Measurements from ENCODE around the gene UBAC2.

UBAC2 gene

DNA sequence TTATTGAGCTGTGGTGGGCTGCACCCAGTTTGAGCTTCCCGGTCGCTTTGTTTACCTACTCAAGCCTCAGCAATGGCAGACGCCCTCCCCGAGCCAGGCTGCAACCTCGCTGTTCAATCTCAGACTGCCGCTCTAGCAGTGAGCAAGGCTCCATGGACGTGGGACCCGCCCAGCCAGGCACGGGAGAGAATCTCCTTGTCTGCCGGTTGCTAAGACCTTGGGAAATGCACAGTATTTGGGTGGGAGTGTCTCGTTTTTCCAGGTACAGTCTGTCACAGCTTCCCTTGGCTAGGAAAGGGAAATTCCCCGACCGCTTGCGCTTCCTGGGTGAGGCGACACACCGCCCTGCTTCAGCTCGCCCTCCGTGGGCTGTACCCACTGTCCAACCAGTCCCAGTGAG lies 27.7 kb upstream of the UBAC2 start:
- CTCF ChIA-PET = interaction anchor here (1.3 to 11.4 kb wide), 2 partner anchors 82 to 94 kb away, joined by 4 to 282 read pairs; no protein-coding TSS in a partner anchor
- H3K4me3 Mint-ChIP-seq = no peak overlapping the region
- H3K27ac Mint-ChIP-seq = no peak overlapping the region
- H3K36me3 Mint-ChIP-seq = no peaks in the 10 kb centered on the region
- peaks cover 14% of the 10 kb centered on the region for H3K4me1 Mint-ChIP-seq
- no peak for DNase-seq
- no peaks in the 10 kb centered on the region for H3K9me3 Mint-ChIP-seq
- H3K27me3 Mint-ChIP-seq = peaks cover 29% of the 10 kb centered on the region

DNA sequence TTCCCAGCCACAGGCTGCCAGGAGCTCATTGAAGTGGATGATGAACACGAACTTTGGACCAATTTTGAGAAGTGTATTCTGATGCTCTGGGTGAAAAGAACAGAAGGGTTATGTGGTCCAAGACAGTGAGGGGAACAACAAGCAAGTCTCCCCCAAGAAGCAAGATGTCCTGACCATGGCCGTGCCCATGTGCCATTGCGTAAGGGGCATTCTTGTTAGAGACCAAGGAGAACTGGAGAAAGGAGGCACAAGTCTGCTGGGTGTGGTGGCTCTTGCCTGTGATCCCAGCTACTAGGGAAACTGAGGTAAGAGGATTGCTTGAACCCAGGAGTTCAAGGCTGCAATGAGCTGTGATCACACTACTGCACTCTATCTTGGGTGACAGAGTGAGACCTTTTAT lies 27.0 kb upstream of the UBAC2 start:
- Mint-ChIP-seq H3K36me3 (no peaks in the 10 kb centered on the region), H3K27ac (no peak overlapping the region), H3K9me3 (no peaks in the 10 kb centered on the region), H3K4me3 (no peak overlapping the region), H3K4me1 (peaks cover 21% of the 10 kb centered on the region), H3K27me3 (peaks cover 28% of the 10 kb centered on the region)
- no peak for DNase-seq
- CTCF ChIA-PET = interaction anchor here (1.3 to 11.4 kb wide), 2 partner anchors 82 to 93 kb away, joined by 4 to 282 read pairs; no protein-coding TSS in a partner anchor

DNA sequence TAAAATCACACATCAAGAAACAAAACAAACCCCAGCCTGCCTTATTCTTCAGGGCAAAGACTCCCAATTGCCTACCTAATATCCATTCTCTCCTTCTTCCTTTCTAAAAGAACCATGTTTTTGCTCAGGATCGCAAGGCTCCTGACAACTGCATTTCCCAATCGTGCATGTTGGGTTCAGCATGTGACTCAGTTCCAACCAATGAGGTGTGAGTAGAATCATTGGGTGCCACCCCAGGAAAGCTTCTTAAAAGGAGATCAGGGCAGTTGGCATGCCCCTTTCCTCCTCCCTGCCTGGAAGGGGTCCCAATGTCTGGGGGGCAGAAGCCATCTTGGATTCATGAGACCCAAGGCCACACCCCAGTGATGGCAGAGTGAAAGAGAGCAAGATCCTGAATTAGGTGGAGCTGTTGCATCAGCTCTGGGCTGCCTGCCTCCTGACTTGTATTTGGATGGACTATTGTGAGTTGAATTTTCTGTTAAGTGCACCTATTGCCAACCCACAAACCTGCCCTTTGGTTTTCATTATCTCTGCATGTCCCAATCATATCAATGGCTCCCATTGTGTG lies 26.0 kb upstream of the UBAC2 start:
- H3K27ac Mint-ChIP-seq = no peak overlapping the region
- no peaks in the 10 kb centered on the region for H3K9me3 Mint-ChIP-seq
- peaks cover 31% of the 10 kb centered on the region for H3K4me1 Mint-ChIP-seq
- H3K4me3 Mint-ChIP-seq = no peak overlapping the region
- CTCF ChIA-PET = interaction anchor here (0.9 to 11.4 kb wide), 3 partner anchors 11 to 305 kb away, joined by 3 to 282 read pairs (median 15); no protein-coding TSS in a partner anchor
- no peaks in the 10 kb centered on the region for H3K36me3 Mint-ChIP-seq
- peaks cover 28% of the 10 kb centered on the region for H3K27me3 Mint-ChIP-seq
- no peak for DNase-seq

DNA sequence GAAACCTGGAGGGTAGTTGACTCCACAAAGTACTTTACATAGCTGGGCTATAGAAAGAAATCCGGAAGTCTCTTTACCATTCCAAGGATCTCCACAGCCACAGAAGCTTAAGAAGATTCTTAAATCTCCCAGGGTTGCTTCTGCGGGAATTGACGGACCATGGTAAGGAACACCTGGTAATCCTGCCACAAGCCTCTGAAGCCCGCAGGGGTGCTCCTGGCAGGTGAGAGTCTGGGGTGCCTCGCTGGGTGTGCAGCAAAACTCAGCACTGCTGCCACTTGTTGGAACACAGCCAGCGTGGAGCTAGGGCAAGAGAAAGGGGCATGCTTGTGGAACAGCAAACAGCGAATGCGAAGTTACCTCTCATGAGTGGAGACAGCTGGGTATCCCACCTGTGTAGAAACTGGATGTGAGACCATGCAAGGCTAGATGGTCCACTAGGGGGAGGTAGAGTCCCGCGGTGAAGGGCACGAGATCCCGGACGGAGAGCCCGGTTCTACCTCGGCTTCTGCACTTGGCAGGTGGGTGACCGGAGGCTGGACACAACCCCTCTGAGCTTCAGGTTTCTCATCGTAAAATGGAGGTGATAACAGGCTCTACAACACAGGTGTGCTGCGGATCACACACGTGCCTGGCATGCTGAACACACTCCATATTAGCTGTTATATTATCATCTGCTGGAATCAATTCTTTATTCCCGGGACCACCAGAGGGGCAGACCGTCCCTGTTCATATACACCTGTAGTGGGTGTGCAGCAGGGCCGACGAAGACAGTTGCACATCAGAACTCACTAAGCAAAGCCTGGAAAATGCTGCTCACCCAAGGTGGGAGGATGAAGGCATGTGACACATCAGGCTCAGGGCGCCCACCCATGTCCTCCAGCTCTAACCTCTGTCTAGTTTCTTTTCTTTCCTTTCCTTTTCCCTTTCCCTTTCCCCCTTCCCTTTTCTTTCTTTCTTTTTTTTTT lies 24.1 kb upstream of the UBAC2 start:
- peaks cover 6% of the 10 kb centered on the region for H3K36me3 Mint-ChIP-seq
- H3K4me3 Mint-ChIP-seq = no peak overlapping the region
- H3K27ac Mint-ChIP-seq = peak overlapping the region; percentile 77

DNA sequence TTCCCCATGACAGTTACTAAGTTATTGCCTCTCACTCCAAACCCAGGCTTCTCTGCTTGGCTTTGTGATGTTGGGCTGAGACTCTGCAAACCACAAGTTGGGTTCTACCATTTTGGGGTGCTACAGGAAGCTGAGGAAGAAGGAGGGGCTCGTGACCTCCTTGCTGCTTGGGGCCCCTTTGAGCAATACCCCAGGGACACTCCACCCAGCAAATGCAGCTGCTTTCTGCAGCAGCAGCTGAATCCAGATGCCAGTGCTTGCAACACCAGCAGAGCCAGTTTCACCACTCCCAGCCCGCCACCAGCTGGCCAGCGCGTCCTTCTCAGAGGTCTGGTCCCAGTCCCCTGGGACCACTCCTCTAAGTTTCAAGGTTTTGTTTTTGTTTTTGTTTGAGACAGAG lies 22.0 kb upstream of the UBAC2 start:
- no peak overlapping the region for H3K4me3 Mint-ChIP-seq
- CTCF ChIA-PET = interaction anchor here (1.2 to 11.4 kb wide), 2 partner anchors 18 to 88 kb away, joined by 3 to 282 read pairs; no protein-coding TSS in a partner anchor
- peaks cover 17% of the 10 kb centered on the region for H3K27me3 Mint-ChIP-seq
- peaks cover 12% of the 10 kb centered on the region for H3K36me3 Mint-ChIP-seq
- H3K4me1 Mint-ChIP-seq = peaks cover 42% of the 10 kb centered on the region
- peaks cover 14% of the 10 kb centered on the region for H3K9me3 Mint-ChIP-seq
- peak overlapping the region; percentile 72 for H3K27ac Mint-ChIP-seq
- DNase-seq = peak; percentile 31

More for the DNA sequence above, 24.1 kb upstream of the UBAC2 start:
- CTCF ChIA-PET = interaction anchor here (0.6 to 11.4 kb wide), 42 partner anchors 9 to 334 kb away, joined by 3 to 282 read pairs (median 4); partner anchors contain the start of genes GPR18 and UBAC2
- Mint-ChIP-seq H3K4me1 (peaks cover 42% of the 10 kb centered on the region), H3K27me3 (peaks cover 28% of the 10 kb centered on the region), H3K9me3 (peaks cover 9% of the 10 kb centered on the region)
- peak; percentile 85 for DNase-seq

DNA sequence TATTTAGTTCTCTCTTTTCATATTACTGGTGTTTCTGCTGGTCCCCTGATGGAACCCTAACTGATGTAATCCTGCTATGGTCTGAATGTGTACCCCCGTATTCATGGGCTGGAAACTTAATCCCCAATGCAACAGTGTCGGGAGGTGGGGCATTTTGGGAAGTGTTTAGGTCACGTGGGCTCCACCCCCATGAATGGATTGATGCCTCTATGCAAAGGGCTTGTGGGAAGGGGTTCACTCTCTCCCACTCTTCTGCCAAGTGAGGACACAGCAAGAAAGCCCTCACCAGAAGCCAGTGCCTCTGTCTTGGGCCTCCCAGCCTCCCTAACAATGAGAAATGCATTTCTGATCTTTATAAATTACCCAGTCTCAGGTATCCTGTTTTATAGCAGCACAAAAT lies 21.2 kb upstream of the UBAC2 start:
- H3K36me3 Mint-ChIP-seq = peaks cover 14% of the 10 kb centered on the region
- peaks cover 15% of the 10 kb centered on the region for H3K9me3 Mint-ChIP-seq
- peaks cover 42% of the 10 kb centered on the region for H3K4me1 Mint-ChIP-seq
- H3K4me3 Mint-ChIP-seq = no peak overlapping the region
- CTCF ChIA-PET = interaction anchor here (1.2 to 11.4 kb wide), 4 partner anchors 14 to 88 kb away, joined by 3 to 282 read pairs (median 4); no protein-coding TSS in a partner anchor
- no peak for DNase-seq
- H3K27me3 Mint-ChIP-seq = peaks cover 13% of the 10 kb centered on the region
- H3K27ac Mint-ChIP-seq = no peak overlapping the region

DNA sequence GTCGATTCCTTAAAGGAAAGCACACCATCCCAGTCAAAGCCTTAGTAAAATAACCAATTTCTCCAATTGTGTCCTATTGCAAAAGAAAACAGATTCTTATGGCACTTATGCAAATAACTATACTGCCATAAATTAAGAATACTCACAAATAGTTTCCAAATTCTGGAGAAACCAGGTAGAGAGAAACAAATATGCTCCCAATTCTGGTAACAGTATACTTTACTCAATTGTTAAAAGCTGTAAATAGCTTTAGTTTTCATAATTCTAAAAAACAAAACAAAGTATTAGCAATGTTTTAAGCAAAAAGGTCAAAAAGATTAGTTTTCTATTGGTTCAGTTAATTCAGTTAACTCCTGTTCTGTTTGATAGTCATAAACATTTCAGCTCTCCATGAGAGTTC lies 18.2 kb upstream of the UBAC2 start:
- Mint-ChIP-seq H3K4me1 (peaks cover 33% of the 10 kb centered on the region), H3K9me3 (peaks cover 15% of the 10 kb centered on the region), H3K4me3 (no peak overlapping the region), H3K27me3 (peaks cover 4% of the 10 kb centered on the region), H3K36me3 (peaks cover 14% of the 10 kb centered on the region), H3K27ac (no peak overlapping the region)
- CTCF ChIA-PET = interaction anchor here (1.4 to 1.6 kb wide), 2 partner anchors 84 to 257 kb away, joined by 3 to 7 read pairs; no protein-coding TSS in a partner anchor
- no peak for DNase-seq

DNA sequence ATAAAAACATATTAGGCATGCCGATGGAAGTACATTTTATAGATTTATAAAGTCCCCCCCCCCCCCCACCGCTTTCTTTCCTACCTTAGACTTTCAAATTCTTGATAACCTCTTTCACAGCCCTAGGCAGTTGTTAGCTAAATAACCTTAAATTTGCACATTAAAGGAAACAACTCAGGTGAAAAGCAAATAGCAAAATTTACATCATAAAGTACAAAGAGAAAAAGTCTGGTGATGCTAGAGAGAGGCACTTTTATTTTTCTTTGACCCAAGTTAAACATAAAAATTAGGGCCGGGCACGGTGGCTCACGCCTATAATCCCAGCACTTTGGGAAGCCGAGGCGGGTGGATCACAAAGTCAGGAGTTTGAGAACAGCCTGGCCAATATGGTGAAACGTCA lies 15.0 kb upstream of the UBAC2 start:
- H3K27ac Mint-ChIP-seq = no peak overlapping the region

DNA sequence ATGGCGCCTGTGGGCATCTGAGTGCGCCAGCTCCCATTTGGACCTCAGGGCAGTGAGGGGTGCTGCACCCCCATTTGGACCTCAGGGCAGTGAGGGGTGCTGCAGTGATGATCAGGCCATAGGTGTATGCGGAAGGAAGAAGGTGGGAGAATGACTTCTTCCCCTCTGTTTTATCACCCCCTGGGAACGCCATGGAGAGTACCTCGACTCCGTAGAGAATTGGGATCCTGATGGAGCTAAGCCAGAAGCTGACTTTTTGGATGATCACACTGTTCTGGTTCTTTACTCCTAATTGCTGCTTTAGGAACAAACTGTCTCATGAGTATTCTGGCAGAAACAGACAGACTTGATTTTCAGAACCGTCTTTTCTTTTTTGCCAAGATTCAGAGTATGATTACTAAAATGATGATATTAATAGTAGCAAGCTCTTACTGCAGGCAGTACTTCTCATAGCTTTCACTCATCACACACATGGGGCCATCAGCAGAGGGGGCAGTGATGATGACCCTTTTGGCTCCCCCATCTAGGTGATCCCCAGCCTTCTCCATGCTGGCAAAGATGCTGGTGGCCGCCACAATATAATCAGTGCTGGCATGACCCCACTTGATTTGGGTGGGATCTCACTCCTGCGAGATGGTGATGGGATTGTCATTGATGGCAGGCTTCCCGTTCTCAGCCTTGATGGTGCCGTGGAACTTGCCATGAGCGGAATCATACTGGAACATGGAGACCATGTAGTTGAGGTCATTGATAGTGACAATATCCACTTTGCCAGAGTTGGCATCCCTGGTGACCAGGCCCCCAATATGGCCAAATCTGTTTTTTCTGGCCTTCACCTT lies 10.3 kb upstream of the UBAC2 start:
- H3K27ac Mint-ChIP-seq = no peak overlapping the region

More for the DNA sequence above, 15.0 kb upstream of the UBAC2 start:
- Mint-ChIP-seq H3K9me3 (peaks cover 13% of the 10 kb centered on the region), H3K4me3 (no peak overlapping the region), H3K36me3 (peaks cover 14% of the 10 kb centered on the region), H3K27me3 (peaks cover 8% of the 10 kb centered on the region), H3K4me1 (peaks cover 3% of the 10 kb centered on the region)
- DNase-seq = no peak
- CTCF ChIA-PET = interaction anchor here (1.1 to 1.6 kb wide), 4 partner anchors 10 to 251 kb away, joined by 3 to 15 read pairs (median 5); no protein-coding TSS in a partner anchor

DNA sequence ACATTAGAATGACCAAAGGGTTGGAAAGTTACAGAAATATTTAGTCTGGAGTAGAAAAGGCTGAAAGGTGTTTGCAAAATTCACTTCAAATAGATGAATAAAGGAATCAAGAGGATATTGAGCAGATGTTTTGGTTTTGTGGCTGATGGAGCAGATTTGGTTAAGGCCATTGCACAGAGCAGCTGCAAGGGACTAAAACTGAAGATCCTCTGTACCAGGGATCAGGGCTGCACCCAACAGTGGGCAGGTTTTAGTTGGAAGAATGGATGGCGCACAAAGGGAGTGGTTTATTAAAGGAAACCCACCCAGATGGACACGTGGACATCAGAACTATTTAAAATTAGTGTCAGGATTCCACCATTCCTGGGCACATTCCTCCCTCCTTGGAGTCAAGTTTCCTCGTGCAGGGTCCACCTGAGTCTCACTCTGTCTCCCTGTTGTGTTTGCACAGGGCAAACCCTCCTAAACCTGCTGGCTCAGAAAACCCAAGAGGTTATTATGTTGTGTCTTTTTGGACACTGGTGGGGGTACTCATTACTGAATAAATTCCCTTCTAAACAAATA lies 9.2 kb upstream of the UBAC2 start:
- Mint-ChIP-seq H3K27ac (no peak overlapping the region), H3K27me3 (peaks cover 8% of the 10 kb centered on the region), H3K36me3 (no peaks in the 10 kb centered on the region), H3K4me1 (peaks cover 11% of the 10 kb centered on the region), H3K9me3 (no peaks in the 10 kb centered on the region), H3K4me3 (no peak overlapping the region)
- CTCF ChIA-PET = no interaction called here
- no peak for DNase-seq

More for the DNA sequence above, 10.3 kb upstream of the UBAC2 start:
- H3K36me3 Mint-ChIP-seq = no peaks in the 10 kb centered on the region
- H3K4me1 Mint-ChIP-seq = peaks cover 11% of the 10 kb centered on the region
- no peak overlapping the region for H3K4me3 Mint-ChIP-seq
- no peak for DNase-seq
- peaks cover 8% of the 10 kb centered on the region for H3K27me3 Mint-ChIP-seq
- H3K9me3 Mint-ChIP-seq = no peaks in the 10 kb centered on the region
- CTCF ChIA-PET = interaction anchor here (1.0 kb wide), 1 partner anchor 76 kb away, joined by 5 read pairs; no protein-coding TSS in a partner anchor

DNA sequence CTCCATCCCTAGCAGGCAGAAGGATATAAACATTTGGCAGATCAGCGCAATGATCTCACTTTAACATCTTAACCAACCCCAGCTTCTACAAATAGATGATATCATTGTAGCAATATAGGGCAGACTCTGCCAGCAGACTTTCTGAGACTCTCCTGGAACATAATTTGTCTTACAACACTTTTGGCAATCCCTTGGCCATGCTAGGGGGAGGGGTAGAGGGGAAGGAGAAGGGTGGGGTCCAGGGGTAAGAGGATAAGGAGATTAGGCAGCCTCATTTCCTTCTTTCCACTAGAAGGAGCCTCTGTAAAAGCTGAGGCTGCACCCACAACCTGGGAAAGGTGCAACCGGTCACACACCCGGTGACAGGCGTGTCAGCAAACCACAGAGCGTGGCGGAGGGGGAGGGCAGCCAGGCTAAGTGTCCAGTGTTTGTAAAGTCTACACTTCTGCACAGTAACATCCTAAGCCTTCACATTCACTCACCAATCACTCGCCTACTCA lies 8.7 kb upstream of the UBAC2 start:
- Mint-ChIP-seq H3K4me1 (peaks cover 12% of the 10 kb centered on the region), H3K36me3 (no peaks in the 10 kb centered on the region), H3K9me3 (no peaks in the 10 kb centered on the region), H3K27ac (no peak overlapping the region), H3K4me3 (no peak overlapping the region), H3K27me3 (peaks cover 4% of the 10 kb centered on the region)
- DNase-seq = no peak
- CTCF ChIA-PET = no interaction called here

DNA sequence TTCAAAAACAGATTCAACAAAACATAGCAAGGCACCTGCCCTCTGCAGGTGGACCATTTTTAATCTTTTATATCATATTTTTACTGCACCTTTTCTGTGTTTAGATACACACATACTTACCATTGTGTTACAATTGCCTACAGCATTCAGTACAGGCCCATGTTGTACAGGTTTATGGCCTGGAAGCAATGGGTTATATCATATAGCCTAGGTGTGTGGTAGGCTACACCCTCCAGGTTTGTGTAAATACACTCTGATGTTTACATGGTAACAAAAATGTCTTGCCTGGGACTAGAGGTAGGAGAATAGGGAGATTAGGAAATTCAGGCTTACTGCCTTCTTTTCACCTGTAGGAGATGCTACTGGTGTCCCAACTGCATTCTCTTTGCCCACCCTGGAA lies 8.2 kb upstream of the UBAC2 start:
- Mint-ChIP-seq H3K36me3 (no peaks in the 10 kb centered on the region), H3K9me3 (no peaks in the 10 kb centered on the region), H3K27ac (no peak overlapping the region), H3K4me3 (no peak overlapping the region), H3K27me3 (peaks cover 4% of the 10 kb centered on the region), H3K4me1 (peaks cover 17% of the 10 kb centered on the region)
- CTCF ChIA-PET = interaction anchor here (0.7 kb wide), 1 partner anchor 22 kb away, joined by 3 read pairs; no protein-coding TSS in a partner anchor
- no peak for DNase-seq

DNA sequence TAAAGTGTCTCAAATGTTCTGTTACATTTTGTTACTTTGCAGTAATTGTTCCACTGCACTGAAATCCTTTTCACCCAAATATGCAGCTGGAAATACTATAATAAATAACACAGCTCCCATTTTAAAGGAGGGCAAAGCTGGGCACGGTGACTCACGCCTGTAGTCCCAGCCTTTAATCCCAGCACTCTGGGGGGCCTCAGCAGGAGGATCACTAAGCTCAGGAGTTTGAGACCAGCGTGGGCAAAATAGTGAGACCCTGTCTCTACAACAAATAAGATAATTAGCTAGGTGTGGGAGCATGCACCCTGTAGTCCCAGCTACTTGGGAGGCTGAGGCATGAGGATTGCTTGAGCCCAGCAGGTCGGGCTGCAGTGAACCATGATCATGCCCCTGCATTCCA lies 7.5 kb upstream of the UBAC2 start:
- Mint-ChIP-seq H3K27me3 (peaks cover 4% of the 10 kb centered on the region), H3K36me3 (no peaks in the 10 kb centered on the region), H3K9me3 (no peaks in the 10 kb centered on the region), H3K27ac (no peak overlapping the region), H3K4me3 (no peak overlapping the region), H3K4me1 (peaks cover 17% of the 10 kb centered on the region)
- DNase-seq = no peak
- CTCF ChIA-PET = interaction anchor here (0.7 to 1.8 kb wide), 3 partner anchors 13 to 63 kb away, joined by 3 read pairs; no protein-coding TSS in a partner anchor

Measured in activated naive CD4-positive, alpha-beta T cell treated with anti-CD3 and anti-CD28 coated beads, Interleukin-2, amount 10 ng/mL, durations not matched to agents 7 days and 5 days (primary cell).